Stimulated activated CD4-positive, alpha-beta T cell treated with anti-CD3 and anti-CD28 coated beads, Interleukin-4, amount 100 ng/mL, for 24 hours (primary cell): Measurements from ENCODE around the gene METTL13.
"Not testable (repeated sequence)": the region's sequence is repeated elsewhere in the genome, so short reads cannot be mapped to it uniquely, and the experiment has no call there.

ENCODE experiments used
- DNase-seq: peaks from one replicate; pipeline ENCODE4 v3.0.0-alpha.2; 2020

Gene METTL13

GRCh38 chr1:171769754-171770153 is 11.7 kb upstream of the METTL13 start:
- no peak for DNase-seq

DNA sequence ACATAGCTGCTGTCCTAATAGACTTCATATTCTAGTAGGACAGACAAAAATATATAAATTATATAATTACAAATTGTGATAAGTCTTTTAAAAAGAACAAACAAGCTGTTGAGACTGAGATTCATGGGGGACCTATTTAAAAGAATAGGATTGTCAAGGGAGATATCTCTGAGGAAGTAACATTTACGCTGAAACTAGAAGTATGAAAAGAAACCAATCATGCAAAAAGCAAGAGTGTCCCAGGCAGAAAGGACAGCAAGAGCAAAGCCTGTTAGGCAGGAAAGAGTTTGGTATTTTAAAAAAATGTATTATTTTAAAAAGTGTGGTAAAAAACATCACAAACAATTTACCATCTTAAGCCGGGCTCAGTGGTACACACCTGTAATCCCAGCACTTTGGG is 9.1 kb upstream of the METTL13 start:
- no peak for DNase-seq

DNA sequence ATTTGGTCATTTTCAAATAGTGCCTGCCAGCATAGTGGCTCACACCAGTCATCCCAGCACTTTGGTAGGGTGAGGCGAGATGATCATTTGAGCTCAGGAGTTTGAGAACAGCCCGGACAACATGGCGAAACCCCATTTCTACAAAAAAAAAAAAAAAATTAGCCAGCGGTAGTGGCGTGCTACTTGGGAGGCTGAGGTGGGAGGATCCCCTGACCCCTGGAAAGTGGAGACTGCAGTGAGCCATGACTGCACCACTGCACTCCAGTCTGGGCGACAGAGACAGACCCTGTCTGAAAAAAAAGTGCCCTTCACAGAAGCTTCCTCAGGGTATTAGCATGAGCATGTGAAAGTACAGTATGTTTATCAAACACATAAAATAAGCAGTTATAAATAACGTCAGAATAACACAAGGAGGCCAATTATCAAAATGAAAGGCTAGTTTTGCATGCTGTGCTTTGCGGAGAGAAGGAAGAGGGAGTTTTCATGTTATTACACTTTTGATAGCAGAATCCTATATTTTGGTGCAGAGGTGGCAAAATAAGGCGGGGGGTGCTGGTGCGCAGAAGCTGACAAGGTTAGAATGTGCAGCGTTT is 781 bp upstream of the METTL13 start:
- DNase-seq = no peak

DNA sequence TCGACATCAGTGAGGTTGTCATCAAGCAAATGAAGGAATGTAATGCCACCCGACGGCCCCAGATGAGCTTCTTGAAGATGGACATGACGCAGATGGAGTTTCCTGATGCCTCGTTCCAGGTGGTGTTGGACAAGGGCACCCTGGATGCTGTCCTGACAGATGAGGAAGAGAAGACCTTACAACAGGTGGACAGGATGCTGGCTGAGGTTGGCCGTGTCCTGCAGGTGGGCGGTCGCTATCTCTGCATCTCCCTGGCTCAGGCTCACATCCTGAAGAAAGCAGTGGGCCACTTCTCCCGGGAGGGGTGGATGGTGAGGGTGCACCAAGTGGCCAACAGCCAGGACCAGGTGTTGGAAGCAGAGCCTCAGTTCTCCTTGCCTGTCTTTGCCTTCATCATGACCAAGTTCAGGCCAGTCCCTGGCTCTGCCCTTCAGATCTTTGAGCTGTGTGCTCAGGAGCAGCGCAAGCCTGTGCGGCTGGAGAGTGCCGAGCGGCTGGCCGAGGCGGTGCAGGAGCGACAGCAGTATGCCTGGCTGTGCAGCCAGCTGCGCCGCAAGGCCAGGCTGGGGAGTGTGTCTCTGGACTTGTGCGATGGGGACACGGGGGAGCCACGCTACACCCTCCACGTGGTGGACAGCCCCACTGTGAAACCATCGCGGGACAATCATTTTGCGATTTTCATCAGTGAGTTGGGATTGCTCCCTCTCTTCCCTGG is 2.5 kb downstream of the METTL13 start:
- no peak for DNase-seq

- DNase-seq = no peak
Measured at GRCh38 chr1:171784784-171785183, 3.3 kb downstream of the METTL13 start.

GRCh38 chr1:171785766-171786165 is 4.3 kb downstream of the METTL13 start:
- DNase-seq = no peak

DNA sequence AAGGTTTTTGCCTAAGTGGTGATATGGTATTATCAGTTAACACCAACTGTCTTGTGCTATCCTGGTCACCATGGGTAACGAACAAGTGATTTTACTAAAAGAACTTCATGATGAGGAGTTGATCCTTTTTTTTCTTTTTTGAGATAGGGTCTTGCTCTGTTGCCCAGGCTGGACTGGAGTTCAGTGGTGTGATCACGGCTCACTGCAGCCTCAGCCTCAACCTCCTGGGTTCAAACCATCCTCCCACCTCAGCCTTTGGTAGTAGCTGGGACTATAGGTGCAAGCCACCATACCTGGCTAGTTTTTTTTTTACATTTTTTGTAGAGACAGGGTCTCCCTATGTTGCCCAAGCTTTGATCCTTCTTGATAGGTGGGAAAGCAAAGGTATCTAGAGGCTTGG is 5.1 kb downstream of the METTL13 start:
- no peak for DNase-seq

- DNase-seq = no peak
Measured at GRCh38 chr1:171787686-171788480, 6.4 kb downstream of the METTL13 start.

DNA sequence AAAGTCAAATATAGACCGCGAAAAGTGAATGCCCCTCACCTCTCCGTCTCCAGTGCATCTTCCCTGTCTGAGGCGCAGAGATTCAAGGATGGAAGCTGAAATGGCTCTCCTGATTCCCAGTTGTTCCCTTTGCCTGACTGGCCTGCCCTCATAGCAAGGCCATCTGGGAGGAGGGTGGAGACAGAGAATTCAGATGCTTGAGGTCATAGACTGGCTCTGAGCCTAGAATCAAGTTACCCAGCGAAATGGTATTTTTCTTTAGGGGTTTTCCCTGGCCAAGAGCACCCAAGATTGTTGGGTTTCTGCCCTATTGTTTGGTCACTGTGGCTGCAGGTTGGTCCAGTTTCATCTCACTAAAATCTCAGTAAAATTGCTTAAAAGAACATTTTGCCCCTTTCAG is 7.2 kb downstream of the METTL13 start:
- DNase-seq = no peak

GRCh38 chr1:171790318-171790717 is 8.9 kb downstream of the METTL13 start:
- DNase-seq = no peak

DNA sequence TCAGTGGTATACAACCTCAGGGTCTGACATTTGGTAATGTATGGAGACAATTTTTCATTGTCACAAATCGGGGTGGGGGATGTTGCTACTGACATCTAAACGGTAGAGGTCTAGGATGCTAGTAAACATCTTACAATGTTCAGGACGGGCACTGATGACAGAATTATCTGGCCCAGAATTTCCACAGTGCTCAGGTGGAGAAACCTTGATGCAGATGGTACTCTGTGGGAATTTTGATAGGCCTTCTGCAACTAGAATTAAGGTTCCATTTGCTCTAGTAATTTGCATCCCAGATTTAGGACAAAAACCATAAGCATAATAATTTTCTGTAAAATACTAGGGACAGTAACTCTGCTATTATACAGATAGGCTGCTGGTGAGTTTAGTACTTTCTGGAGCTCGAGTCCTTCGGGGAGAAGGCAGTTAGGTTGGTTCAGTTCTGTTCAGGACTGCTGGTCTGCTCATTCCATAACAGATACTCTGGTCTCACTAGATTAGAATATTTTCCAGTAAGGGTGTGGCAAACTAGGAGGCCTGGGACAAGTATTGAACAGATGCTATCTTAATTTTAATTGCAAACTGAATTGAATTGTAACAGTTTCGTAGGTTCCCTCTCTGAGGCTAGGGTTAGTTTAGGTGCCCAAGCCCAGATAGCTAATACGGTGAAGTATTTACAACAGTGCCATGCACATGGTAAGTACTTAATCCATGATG is 11.4 kb downstream of the METTL13 start:
- no peak for DNase-seq

GRCh38 chr1:171793636-171794035 is 12.2 kb downstream of the METTL13 start:
- no peak for DNase-seq

DNA sequence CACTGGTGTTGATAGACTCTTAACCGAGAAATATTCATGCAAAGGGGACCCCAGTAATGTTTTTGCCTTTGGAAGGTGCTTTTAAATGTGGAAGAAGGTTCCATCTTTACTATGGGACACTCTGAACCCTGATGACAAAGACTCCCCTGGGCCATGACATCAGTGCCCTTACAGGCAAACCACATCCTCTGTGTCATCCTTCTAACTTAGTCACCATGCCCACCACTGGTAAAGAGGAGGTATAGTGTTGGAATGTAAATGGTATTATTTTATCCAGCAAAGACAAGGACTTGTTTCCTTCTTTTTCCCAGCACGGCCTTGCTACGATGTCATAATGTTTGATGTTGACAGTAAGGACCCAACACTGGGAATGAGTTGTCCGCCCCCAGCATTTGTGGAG is 12.6 kb downstream of the METTL13 start:
- peak; percentile 69 for DNase-seq

DNA sequence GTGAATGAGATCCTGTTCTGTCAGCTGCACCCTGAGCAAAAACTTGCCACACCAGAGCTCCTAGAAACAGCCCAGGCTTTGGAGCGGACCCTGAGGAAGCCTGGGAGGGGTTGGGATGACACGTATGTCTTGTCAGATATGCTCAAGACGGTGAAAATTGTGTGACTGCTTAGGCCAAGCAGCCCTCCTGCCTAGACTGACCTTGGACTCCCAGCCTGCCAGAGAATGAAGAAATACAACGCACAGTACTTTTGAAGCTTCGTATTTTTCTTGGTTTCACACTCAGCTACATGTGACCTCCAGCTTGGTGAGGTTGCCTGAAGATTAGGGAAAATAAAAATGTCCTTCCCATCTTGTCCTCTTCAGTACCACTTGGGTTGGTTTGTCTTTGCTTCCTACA is 15.1 kb downstream of the METTL13 start:
- DNase-seq = no peak

DNA sequence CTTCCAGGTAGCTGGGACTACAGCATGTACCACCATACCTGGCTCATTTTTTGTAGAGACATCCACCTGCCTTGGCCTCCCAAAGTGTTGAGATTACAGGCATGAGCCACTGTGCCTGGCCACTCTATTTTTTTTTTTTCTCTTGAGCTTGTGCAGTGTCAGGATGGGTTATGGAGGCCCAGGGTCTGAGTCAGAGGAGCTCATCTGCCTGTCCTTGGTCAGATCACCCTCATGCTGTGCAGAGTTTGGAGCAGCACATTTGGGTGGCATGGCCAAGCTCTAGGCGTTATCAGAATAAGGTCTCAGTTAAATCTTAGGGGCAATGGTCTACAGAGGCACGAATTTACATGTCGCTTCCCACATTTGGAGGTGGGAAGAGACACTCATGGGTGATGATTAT is 16.9 kb downstream of the METTL13 start:
- DNase-seq = no peak

DNA sequence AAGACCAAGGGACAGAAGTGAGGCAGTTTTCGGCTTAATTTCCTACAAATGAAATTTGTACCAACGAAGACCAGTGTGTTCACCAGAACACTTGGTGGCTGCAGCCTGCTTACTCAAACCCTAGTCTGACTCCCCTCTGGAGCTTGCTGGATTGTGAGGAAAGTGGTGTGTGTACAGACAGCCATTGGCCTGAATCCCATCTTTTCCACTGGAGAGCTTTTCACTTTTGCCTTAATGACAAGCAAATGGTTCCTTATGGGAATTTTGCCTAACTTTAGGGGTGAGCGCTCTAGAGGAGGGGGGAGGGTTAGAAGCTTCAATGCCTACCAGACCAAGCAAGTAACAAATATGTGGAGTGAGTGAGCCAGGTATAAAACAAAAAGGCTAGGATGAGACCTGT is 17.3 kb downstream of the METTL13 start:
- DNase-seq = no peak

- DNase-seq = no peak
Measured at GRCh38 chr1:171799166-171799565, 17.7 kb downstream of the METTL13 start.

- not testable (repeated sequence) for DNase-seq
Measured at GRCh38 chr1:171799698-171800097, 18.2 kb downstream of the METTL13 start.

DNA sequence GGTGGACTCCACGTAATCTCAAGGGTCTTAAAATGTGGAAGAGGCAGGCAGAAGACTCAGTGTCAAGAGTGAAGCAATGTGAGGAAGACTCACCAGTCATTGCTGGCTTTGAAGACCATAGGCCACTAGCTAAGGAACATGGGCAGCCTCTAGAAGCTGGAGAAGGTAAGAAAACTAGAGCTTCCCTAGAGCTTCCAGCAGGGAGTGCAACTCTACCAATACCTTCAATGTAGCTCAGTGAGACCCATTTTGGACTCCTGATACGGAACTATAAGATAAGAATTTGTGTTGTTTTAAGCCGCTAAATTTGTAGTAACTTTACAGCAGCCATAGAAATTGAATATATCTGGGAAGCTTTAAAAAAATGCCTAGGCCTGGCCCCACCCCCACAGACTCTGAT is 18.9 kb downstream of the METTL13 start:
- DNase-seq = no peak

- DNase-seq = no peak
Measured at GRCh38 chr1:171800851-171801250, 19.4 kb downstream of the METTL13 start.

DNA sequence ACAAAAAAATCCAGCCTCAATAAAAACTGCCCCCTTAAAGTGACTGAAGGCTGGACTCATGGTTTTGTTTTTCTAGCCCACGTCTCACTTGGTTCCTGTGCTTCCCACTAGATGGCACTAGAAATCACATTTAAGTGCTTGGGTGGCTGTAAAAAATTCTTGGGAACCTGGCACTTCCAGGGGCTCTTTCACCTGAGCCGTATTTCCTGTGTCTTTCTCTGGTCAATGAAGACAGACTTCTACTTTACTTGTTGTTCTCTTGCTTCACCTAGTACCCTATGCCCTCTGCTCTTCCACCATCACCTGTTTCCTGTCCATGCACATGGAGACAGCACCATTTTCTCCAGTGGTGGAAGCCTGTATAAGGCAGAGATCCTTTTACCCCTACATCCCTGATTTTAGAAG is 20.0 kb downstream of the METTL13 start:
- no peak for DNase-seq

DNA sequence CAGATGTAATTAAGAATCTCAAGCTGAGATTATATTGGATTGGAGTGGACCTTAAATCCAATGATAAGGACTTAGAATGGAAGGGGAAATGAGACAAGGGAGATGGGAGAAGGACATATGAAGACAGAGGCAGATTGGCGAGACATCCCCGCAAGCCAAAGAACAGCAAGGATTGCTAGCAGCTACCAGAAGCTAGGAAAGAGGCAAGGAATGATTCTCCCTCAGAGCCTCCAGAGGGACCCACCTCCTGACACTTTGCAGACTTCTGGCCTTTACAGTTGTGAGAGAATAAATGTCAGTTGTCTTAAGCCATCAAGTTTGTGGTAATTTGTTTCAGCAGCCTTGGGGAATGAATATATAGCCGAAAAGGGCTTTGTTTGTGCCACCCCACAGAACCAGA is 20.7 kb downstream of the METTL13 start:
- DNase-seq = no peak

DNA sequence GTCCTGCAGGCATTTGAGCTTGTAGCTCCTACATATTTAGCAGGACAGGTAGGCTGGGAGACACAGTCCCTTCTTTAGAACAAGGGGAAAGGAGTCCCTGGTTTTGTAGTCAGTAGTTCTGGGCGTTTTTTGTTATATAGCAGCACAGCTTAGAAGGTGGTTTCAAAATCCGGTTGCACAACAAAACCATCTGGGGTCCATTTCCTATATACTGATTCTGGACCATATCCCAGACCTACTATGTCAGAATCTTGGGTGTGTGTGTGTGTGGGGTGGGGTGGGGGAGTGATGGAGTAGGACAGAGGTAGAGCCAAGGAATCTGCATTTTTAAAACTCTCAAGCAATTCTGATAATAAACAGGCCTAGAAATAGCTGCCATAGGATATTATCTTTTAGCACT is 21.6 kb downstream of the METTL13 start:
- DNase-seq = no peak
